NCI-H1417 treated with DMSO at 0.1 percent for 48 hours (cell line): ENCODE results near the gene NUP50.

Source experiments
- DNase-seq: peaks from one replicate; lab custom pipeline; 2025; lab: John Stamatoyannopoulos, UW

The NUP50 gene

GRCh38 chr22:45228401-45228754, 64.7 kb downstream of the NUP50 start:
- DNase-seq = no peak

- DNase-seq = no peak
Measured at GRCh38 chr22:45229181-45229580, 65.5 kb downstream of the NUP50 start.

GRCh38 chr22:45230026-45230721, 66.4 kb downstream of the NUP50 start:
- no peak for DNase-seq

- no peak for DNase-seq
Measured at GRCh38 chr22:45231293-45231692, 67.6 kb downstream of the NUP50 start.

- no peak for DNase-seq
Measured at GRCh38 chr22:45233386-45233785, 69.7 kb downstream of the NUP50 start.

- no peak for DNase-seq
Measured at GRCh38 chr22:45233827-45234226, 70.1 kb downstream of the NUP50 start.

GRCh38 chr22:45235101-45235777, 71.5 kb downstream of the NUP50 start:
- no peak for DNase-seq

GRCh38 chr22:45235851-45236342, 72.2 kb downstream of the NUP50 start:
- DNase-seq = no peak

- no peak for DNase-seq
Measured at GRCh38 chr22:45237065-45237990, 73.6 kb downstream of the NUP50 start.
